Activated B cell treated with CpG ODN at 0.5 μM for 24 hours (primary cell): ENCODE measurements around the gene POLE4. TPM values are rescaled to one million over a fixed set of nuclear protein-coding genes. Genes with fewer than 3 reads are reported as not detected.

ENCODE experiments used
- ATAC-seq: fragments of 200-7000 bp; cut with Tn5 transposase; one replicate; pipeline ENCODE4 v1.10.0; 2021; ENCODE audit warnings: low read depth, mild to moderate bottlenecking, moderate library complexity
- CTCF ChIA-PET: fragments of 350-600 bp; sonication (Branson Sonifier 250); formaldehyde crosslinking; loops from one replicate; lab custom pipeline; 2021; ENCODE audit warnings: antibody characterized with exemption; lab: Charles Lee
- POLR2A ChIA-PET: fragments of 350-600 bp; sonication (Branson Sonifier 250); formaldehyde crosslinking; loops from one replicate; lab custom pipeline; 2021; ENCODE audit warnings: antibody characterized with exemption; lab: Charles Lee
- DNase-seq: peaks from one replicate; pipeline ENCODE4 v3.0.0; 2022
- H3K27ac Mint-ChIP-seq: one replicate; pipeline ENCODE4 v1.8.0; 2020; ENCODE audit warnings: mixed read lengths
- H3K27me3 Mint-ChIP-seq: one replicate; pipeline ENCODE4 v1.8.0; 2021; ENCODE audit warnings: mixed read lengths
- H3K36me3 Mint-ChIP-seq: one replicate; pipeline ENCODE4 v1.8.0; 2021; ENCODE audit warnings: low read depth, mixed read lengths
- H3K4me1 Mint-ChIP-seq: one replicate; pipeline ENCODE4 v1.8.0; 2021; ENCODE audit warnings: mixed read lengths
- H3K4me3 Mint-ChIP-seq: one replicate; pipeline ENCODE4 v1.8.0; 2020; ENCODE audit warnings: mild to moderate bottlenecking, mixed read lengths
- H3K9me3 Mint-ChIP-seq: one replicate; pipeline ENCODE4 v1.8.0; 2020; ENCODE audit warnings: mixed read lengths
- CTCF ChIP-seq: fragments of 200-600 bp; IDR thresholded peaks from one replicate; pipeline ENCODE4 v1.8.0; 2022; ENCODE audit warnings: antibody characterized with exemption, mild to moderate bottlenecking
- intact Hi-C: fragments of 100-400 bp; cut with micrococcal nuclease; formaldehyde crosslinking; loops from one replicate; pipeline ENCODE4 v1.15.1; 2024
- total RNA-seq: library from RNA; stranded (reverse); gene quantifications from 2 replicates; pipeline ENCODE4 v1.2.3, GENCODE V29; 2022

POLE4 gene
- total RNA-seq, 1 donor from 2014 or later = 61.5 TPM

GRCh38 chr2:74945788-74946331, 12.6 kb upstream of the POLE4 start:
- Mint-ChIP-seq H3K4me3 (no peak overlapping the region), H3K36me3 (peaks cover 45% of the 10 kb centered on the region), H3K27me3 (no peaks in the 10 kb centered on the region), H3K4me1 (peaks cover 47% of the 10 kb centered on the region), H3K9me3 (peaks cover 9% of the 10 kb centered on the region), H3K27ac (no peak overlapping the region)
- POLR2A ChIA-PET = interaction anchor here (0.6 kb wide), 1 partner anchor 442 kb away, joined by 4 read pairs; no protein-coding TSS in a partner anchor
- no peak for DNase-seq
- CTCF ChIA-PET = no interaction called here
- ATAC-seq = no peak
- no peak for TF ChIP-seq CTCF
- intact Hi-C loops = loop anchor here (2.0 kb wide), 1 partner anchor 13 kb away; the partner anchor contains the start of gene POLE4

- peaks cover 58% of the 10 kb centered on the region for H3K36me3 Mint-ChIP-seq
- DNase-seq (no peak), ATAC-seq (no peak)
- H3K4me1 Mint-ChIP-seq = peaks cover 59% of the 10 kb centered on the region
- H3K9me3 Mint-ChIP-seq = peaks cover 19% of the 10 kb centered on the region
- POLR2A ChIA-PET = no interaction called here
- no peak overlapping the region for H3K4me3 Mint-ChIP-seq
- H3K27ac Mint-ChIP-seq = no peak overlapping the region
- TF ChIP-seq CTCF = no peak
- no peaks in the 10 kb centered on the region for H3K27me3 Mint-ChIP-seq
- CTCF ChIA-PET = no interaction called here
- intact Hi-C loops = no loop called here
Observed at GRCh38 chr2:74947703-74948102, 10.7 kb upstream of the POLE4 start.

GRCh38 chr2:74948779-74949178, 9.7 kb upstream of the POLE4 start:
- Mint-ChIP-seq H3K4me3 (no peak overlapping the region), H3K27ac (no peak overlapping the region), H3K36me3 (peaks cover 63% of the 10 kb centered on the region), H3K9me3 (peaks cover 23% of the 10 kb centered on the region), H3K4me1 (peaks cover 67% of the 10 kb centered on the region), H3K27me3 (no peaks in the 10 kb centered on the region)
- DNase-seq = no peak
- intact Hi-C loops = no loop called here
- POLR2A ChIA-PET = no interaction called here
- CTCF ChIA-PET = no interaction called here
- no peak for TF ChIP-seq CTCF
- no peak for ATAC-seq

GRCh38 chr2:74951211-74951754, 7.2 kb upstream of the POLE4 start:
- intact Hi-C loops = loop anchor here (10.0 kb wide), 1 partner anchor 1216 kb away; the partner anchor contains the start of gene TPRKB
- ChIA-PET CTCF (no interaction called here), POLR2A (no interaction called here)
- Mint-ChIP-seq H3K27me3 (no peaks in the 10 kb centered on the region), H3K4me1 (peaks cover 77% of the 10 kb centered on the region), H3K4me3 (peak overlapping the region; percentile 33), H3K27ac (peak overlapping the region; percentile 62), H3K9me3 (peaks cover 25% of the 10 kb centered on the region), H3K36me3 (peaks cover 80% of the 10 kb centered on the region)
- TF ChIP-seq CTCF = no peak
- DNase-seq (no peak), ATAC-seq (peak; percentile 85)

GRCh38 chr2:74952575-74952974, 5.9 kb upstream of the POLE4 start:
- POLR2A ChIA-PET = no interaction called here
- intact Hi-C loops = loop anchor here (10.0 kb wide), 1 partner anchor 1218 kb away; the partner anchor contains the start of gene TPRKB
- Mint-ChIP-seq H3K4me3 (no peak overlapping the region), H3K27ac (peak overlapping the region; percentile 38), H3K36me3 (peaks cover 75% of the 10 kb centered on the region), H3K9me3 (peaks cover 25% of the 10 kb centered on the region), H3K27me3 (no peaks in the 10 kb centered on the region), H3K4me1 (peaks cover 80% of the 10 kb centered on the region)
- ATAC-seq (no peak), DNase-seq (no peak)
- CTCF ChIA-PET = no interaction called here
- TF ChIP-seq CTCF = no peak
